Measurements from ENCODE around the gene PIGQ. TPM values are rescaled to one million over a fixed set of nuclear protein-coding genes. Genes with fewer than 3 reads are reported as not detected.

PIGQ gene
- polyA plus RNA-seq, 3 donors = 11.4 to 39.8 (median 12.1) TPM

GRCh38 chr16:552171-552570 lies 17.6 kb upstream of the PIGQ start:
- H3K4me1 Mint-ChIP-seq = no peaks in the 10 kb centered on the region
- Histone ChIP-seq H3K9ac (ENCODE audit: insufficient read depth, low read length, poor library complexity, severe bottlenecking) (no peak overlapping the region), H3K79me2 (ENCODE audit: insufficient read depth, low read length) (no peaks in the 10 kb centered on the region), H3K4me1 (ENCODE audit: control insufficient read depth in 1 of 2, insufficient read depth in 2 of 2, low read length in 2 of 2) (peaks cover 0 to 4% of the 10 kb centered on the region in 2 donors), H3K9me3 (replicated peaks in 1 of 2; ENCODE audit: control insufficient read depth in 1 of 2, insufficient read depth in 1 of 2, low read length in 2 of 2) (no peaks in the 10 kb centered on the region), H3K36me3 (replicated peaks in 1 of 2; ENCODE audit: control insufficient read depth in 1 of 2, insufficient read depth in 2 of 2, low read length in 2 of 2) (peaks cover 31 to 60% of the 10 kb centered on the region in 2 donors), H2AFZ (ENCODE audit: insufficient read depth, low read depth, low read length, poor library complexity, severe bottlenecking) (no peak overlapping the region), H3K27ac (ENCODE audit: low read depth in 1 of 2, low read length in 2 of 2) (no peak overlapping the region), H3K27me3 (ENCODE audit: control insufficient read depth in 2 of 2, insufficient read depth in 2 of 2, low read length in 2 of 2) (no peaks in the 10 kb centered on the region), H3K4me3 (replicated peaks in 1 of 3; ENCODE audit: low read depth in 2 of 3, low read length in 3 of 3) (no peak overlapping the region), H3K4me2 (replicated peaks; ENCODE audit: extremely low read depth, low read length, poor library complexity, severe bottlenecking) (no peak overlapping the region), H4K20me1 (ENCODE audit: insufficient read depth, low read length) (peaks cover 10% of the 10 kb centered on the region)
- no peak overlapping the region for H3K27ac Mint-ChIP-seq
- TF ChIP-seq, protein P1, sequence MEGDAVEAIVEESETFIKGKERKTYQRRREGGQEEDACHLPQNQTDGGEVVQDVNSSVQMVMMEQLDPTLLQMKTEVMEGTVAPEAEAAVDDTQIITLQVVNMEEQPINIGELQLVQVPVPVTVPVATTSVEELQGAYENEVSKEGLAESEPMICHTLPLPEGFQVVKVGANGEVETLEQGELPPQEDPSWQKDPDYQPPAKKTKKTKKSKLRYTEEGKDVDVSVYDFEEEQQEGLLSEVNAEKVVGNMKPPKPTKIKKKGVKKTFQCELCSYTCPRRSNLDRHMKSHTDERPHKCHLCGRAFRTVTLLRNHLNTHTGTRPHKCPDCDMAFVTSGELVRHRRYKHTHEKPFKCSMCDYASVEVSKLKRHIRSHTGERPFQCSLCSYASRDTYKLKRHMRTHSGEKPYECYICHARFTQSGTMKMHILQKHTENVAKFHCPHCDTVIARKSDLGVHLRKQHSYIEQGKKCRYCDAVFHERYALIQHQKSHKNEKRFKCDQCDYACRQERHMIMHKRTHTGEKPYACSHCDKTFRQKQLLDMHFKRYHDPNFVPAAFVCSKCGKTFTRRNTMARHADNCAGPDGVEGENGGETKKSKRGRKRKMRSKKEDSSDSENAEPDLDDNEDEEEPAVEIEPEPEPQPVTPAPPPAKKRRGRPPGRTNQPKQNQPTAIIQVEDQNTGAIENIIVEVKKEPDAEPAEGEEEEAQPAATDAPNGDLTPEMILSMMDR (IDR thresholded peaks at IDR 0.05) = no peak
- no peak overlapping the region for H3K4me3 Mint-ChIP-seq
- peaks cover 10 to 17% of the 10 kb centered on the region in 2 donors for H3K36me3 Mint-ChIP-seq
- H3K27me3 Mint-ChIP-seq (ENCODE audit: low read depth in 3 of 3) = peaks cover 1 to 4% (median 2%) of the 10 kb centered on the region in 3 donors
- no peak for DNase-seq
- intact Hi-C loops (cut with micrococcal nuclease) = no loop called here
- WGBS (ENCODE audit: insufficient coverage) = 96% methylated on average over 35 of the region's 35 CpGs
- H3K9me3 Mint-ChIP-seq = no peaks in the 10 kb centered on the region

DNA sequence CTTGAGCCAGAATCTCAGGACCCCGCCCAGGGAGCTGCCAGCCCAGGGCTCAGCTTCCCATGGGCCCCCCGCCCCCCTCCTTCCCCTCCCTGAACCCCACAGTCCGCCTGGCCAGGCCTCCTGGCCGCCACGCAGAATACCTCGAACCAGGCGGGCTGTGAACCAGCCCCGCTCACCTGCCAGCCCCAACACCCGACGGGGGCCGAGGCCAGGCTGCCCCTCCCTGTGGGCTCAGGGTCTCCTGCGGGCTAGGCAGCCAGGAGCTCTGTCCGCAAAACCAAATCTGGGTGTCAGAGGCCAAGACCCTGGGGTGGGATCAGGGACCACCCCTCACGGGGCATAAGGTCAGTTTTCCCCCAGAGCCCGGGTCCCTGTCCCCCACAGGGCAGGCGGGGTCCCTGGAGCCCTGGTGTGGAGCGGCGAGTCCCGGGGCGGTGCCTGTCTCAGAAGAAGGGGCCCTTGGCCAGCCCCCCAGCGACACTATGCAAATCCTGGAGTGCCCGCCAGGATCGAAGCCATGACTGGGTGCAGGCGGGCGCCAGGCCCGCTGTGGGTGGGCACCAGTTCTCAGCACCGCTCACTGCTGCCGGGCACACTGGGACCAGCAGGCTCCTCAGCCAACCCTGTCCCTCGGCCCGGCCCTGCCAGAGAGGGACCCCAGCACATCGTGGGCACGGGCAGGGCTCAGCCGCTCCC lies 16.0 kb upstream of the PIGQ start:
- Mint-ChIP-seq H3K4me1 (no peaks in the 10 kb centered on the region), H3K4me3 (no peak overlapping the region), H3K9me3 (no peaks in the 10 kb centered on the region), H3K36me3 (peaks cover 9 to 16% of the 10 kb centered on the region in 2 donors), H3K27me3 (ENCODE audit: low read depth in 3 of 3) (peaks cover 6 to 18% (median 17%) of the 10 kb centered on the region in 3 donors), H3K27ac (no peak overlapping the region)
- no peaks in the 10 kb centered on the region for H3K4me1 ChIP-seq (ENCODE audit: control insufficient read depth in 1 of 2, insufficient read depth in 2 of 2, low read length in 2 of 2)
- no peak overlapping the region for H3K27ac ChIP-seq (ENCODE audit: low read depth in 1 of 2, low read length in 2 of 2)
- no peak overlapping the region for H2AFZ ChIP-seq (ENCODE audit: insufficient read depth, low read depth, low read length, poor library complexity, severe bottlenecking)
- no peaks in the 10 kb centered on the region for H4K20me1 ChIP-seq (ENCODE audit: insufficient read depth, low read length)
- WGBS (ENCODE audit: insufficient coverage) = 98% methylated on average over 31 of the region's 33 CpGs
- no peak overlapping the region for H3K9ac ChIP-seq (ENCODE audit: insufficient read depth, low read length, poor library complexity, severe bottlenecking)
- no peak for DNase-seq
- no peak overlapping the region for H3K4me2 ChIP-seq (replicated peaks; ENCODE audit: extremely low read depth, low read length, poor library complexity, severe bottlenecking)
- H3K4me3 ChIP-seq (replicated peaks in 1 of 3; ENCODE audit: low read depth in 2 of 3, low read length in 3 of 3) = no peak overlapping the region
- intact Hi-C loops (cut with micrococcal nuclease) = no loop called here
- peaks cover 0 to 9% of the 10 kb centered on the region in 2 donors for H3K27me3 ChIP-seq (ENCODE audit: control insufficient read depth in 2 of 2, insufficient read depth in 2 of 2, low read length in 2 of 2)
- TF ChIP-seq, protein P1 (IDR thresholded peaks at IDR 0.05) = no peak
- peaks cover 24 to 49% of the 10 kb centered on the region in 2 donors for H3K36me3 ChIP-seq (replicated peaks in 1 of 2; ENCODE audit: control insufficient read depth in 1 of 2, insufficient read depth in 2 of 2, low read length in 2 of 2)
- no peaks in the 10 kb centered on the region for H3K79me2 ChIP-seq (ENCODE audit: insufficient read depth, low read length)
- H3K9me3 ChIP-seq (replicated peaks in 1 of 2; ENCODE audit: control insufficient read depth in 1 of 2, insufficient read depth in 1 of 2, low read length in 2 of 2) = no peaks in the 10 kb centered on the region

All from CD14-positive monocyte (primary cell).